K562 (cell line): Measurements from ENCODE around the gene SYDE1. TPM values are rescaled to one million over a fixed set of nuclear protein-coding genes. Genes with fewer than 3 reads are reported as not detected.

ENCODE experiments used
- ATAC-seq: fragments of 200-7000 bp; cut with Tn5 transposase; 3 replicates; pipeline ENCODE4 v1.9.1; 2020; ENCODE audit warnings: moderate library complexity
- BruUV-seq: library from RNA; stranded (reverse); fragments of 400-500 nt; replicated peaks from 2 replicates; lab custom pipeline; 2021; lab: Mats Ljungman, UMichigan
- CTCF ChIA-PET: fragments of 300-600 bp; formaldehyde crosslinking; extraction: SDS; loops from one replicate; lab custom pipeline; 2021; ENCODE audit warnings: low intra/inter-chr PET ratio; lab: Yijun Ruan, JAX
- POLR2A ChIA-PET: fragments of 300-600, 350-650 bp; sonication (Branson Sonifier 250); formaldehyde crosslinking; extraction: SDS; loops from one replicate; lab custom pipeline; 2021; ENCODE audit warnings: antibody characterized with exemption, inconsistent platforms; lab: Yijun Ruan, JAX
- DNase-seq, 4 experiments: peaks; one replicate each; pipeline versions ENCODE4 v3.0.0 to v3.0.0-alpha.2; 2011 to 2018; ENCODE audit warnings: low spot score in 3 of 4, mixed read lengths in 3 of 4; ENCODE audit errors: extremely low read depth in 1 of 4
- FAIRE-seq: peaks from 2 replicates; lab custom pipeline; 2011; peaks lifted over from hg19 to GRCh38; lab: Jason Lieb, UNC
- H2AFZ ChIP-seq: 2 replicates; pipeline ENCODE4 v1.6.0; 2011; ENCODE audit warnings: low read depth, low read length, control low read depth, inconsistent platforms
- H3K27ac ChIP-seq: fragments of 200-600 bp; 3 replicates; pipeline ENCODE4 v1.8.0; 2011; ENCODE audit warnings: low read depth, mild to moderate bottlenecking, control low read depth, inconsistent platforms, low read length, moderate library complexity, mixed read lengths; ENCODE audit errors: extremely low read depth
- H3K27me3 ChIP-seq, 2 experiments: fragments of 300-600 bp in 1 of 2; 2 replicates in 1 of 2; 3 replicates in 1 of 2; pipeline versions ENCODE4 v1.6.0 to v1.8.0; 2011; ENCODE audit warnings: inconsistent platforms in 2 of 2, low read length in 2 of 2, mild to moderate bottlenecking in 1 of 2, mixed read lengths in 1 of 2, moderate library complexity in 1 of 2; ENCODE audit not compliant: control insufficient read depth in 2 of 2, insufficient read depth in 2 of 2
- H3K36me3 ChIP-seq: fragments of 300-600 bp; 3 replicates; pipeline ENCODE4 v1.8.0; 2011; ENCODE audit warnings: mild to moderate bottlenecking, low read length, inconsistent platforms; ENCODE audit not compliant: control insufficient read depth, insufficient read depth
- H3K4me1 ChIP-seq, 2 experiments: fragments of 200-600 bp in 1 of 2; replicated peaks in 1 of 2; 2 replicates in 1 of 2; 3 replicates in 1 of 2; pipeline versions ENCODE4 v1.5.1 to v1.8.0; 2011; ENCODE audit warnings: inconsistent platforms in 2 of 2, low read length in 2 of 2, mild to moderate bottlenecking in 1 of 2, mixed read lengths in 1 of 2, moderate library complexity in 1 of 2; ENCODE audit not compliant: control insufficient read depth in 2 of 2, insufficient read depth in 2 of 2
- H3K4me2 ChIP-seq: 2 replicates; pipeline ENCODE4 v1.6.1; 2011; ENCODE audit warnings: low read length, control low read depth, inconsistent platforms, mixed read lengths; ENCODE audit not compliant: insufficient read depth
- H3K4me3 ChIP-seq: fragments of 200-600 bp; sonication (generic), shearing (Covaris generic); 2 replicates; pipeline ENCODE4 v1.5.1; 2016; ENCODE audit warnings: control low read depth, inconsistent platforms
- H3K79me2 ChIP-seq: fragments of 200-600 bp; 3 replicates; pipeline ENCODE4 v1.8.0; 2011; ENCODE audit warnings: low read length, inconsistent platforms; ENCODE audit not compliant: control insufficient read depth, insufficient read depth
- H3K9ac ChIP-seq, 2 experiments: 2 replicates each; pipeline versions ENCODE4 v1.6.0 to v1.6.1; 2011; ENCODE audit warnings: low read depth in 2 of 2, low read length in 2 of 2, control low read depth in 1 of 2, inconsistent platforms in 1 of 2, mild to moderate bottlenecking in 1 of 2, mixed read lengths in 1 of 2; ENCODE audit not compliant: insufficient read depth in 1 of 2
- H3K9me1 ChIP-seq: one replicate; pipeline ENCODE4 v1.6.0; 2011; ENCODE audit warnings: inconsistent platforms, mild to moderate bottlenecking, low read length, moderate library complexity; ENCODE audit not compliant: control insufficient read depth, insufficient read depth
- H3K9me3 ChIP-seq: replicated peaks from 2 replicates; pipeline ENCODE4 v1.5.1; 2011; ENCODE audit warnings: low read depth, low read length, inconsistent platforms; ENCODE audit not compliant: control insufficient read depth, insufficient read depth
- H4K20me1 ChIP-seq: replicated peaks from 2 replicates; pipeline ENCODE4 v1.6.1; 2011; ENCODE audit warnings: low read length, inconsistent platforms, mixed read lengths; ENCODE audit not compliant: control insufficient read depth, insufficient read depth
- ADNP ChIP-seq: fragments of 200-800 bp; sonication (Bioruptor generic); IDR thresholded peaks from 2 replicates; pipeline ENCODE4 v1.6.1; 2016; ENCODE audit warnings: missing genetic modification characterization, missing compliant biosample characterization
- ARID3B ChIP-seq: fragments of 250-450 bp; sonication (Bioruptor Pico); IDR thresholded peaks from 2 replicates; pipeline ENCODE4 v1.4.0; 2020; ENCODE audit warnings: borderline replicate concordance
- ASH1L ChIP-seq: fragments of 450-650 bp; IDR thresholded peaks from 2 replicates; pipeline ENCODE4 v1.6.1; 2018; ENCODE audit warnings: borderline replicate concordance, mild to moderate bottlenecking, low read depth; ENCODE audit not compliant: partially characterized antibody
- CREM ChIP-seq: IDR thresholded peaks from 2 replicates; pipeline ENCODE4 v1.6.1; 2014; ENCODE audit warnings: antibody characterized with exemption, low read depth
- HMG20B ChIP-seq: fragments of 250-450 bp; sonication (Bioruptor Pico); IDR thresholded peaks from 2 replicates; pipeline ENCODE4 v1.5.0; 2021; ENCODE audit warnings: mild to moderate bottlenecking
- KLF6 ChIP-seq: fragments of 250-450 bp; sonication (Bioruptor Pico); IDR thresholded peaks from 2 replicates; pipeline ENCODE4 v1.4.0; 2020; ENCODE audit warnings: mild to moderate bottlenecking, moderate library complexity, borderline replicate concordance
- MLX ChIP-seq, 2 experiments: fragments of 450-650 bp in 1 of 2; sonication (generic) in 1 of 2; formaldehyde crosslinking; conservative IDR thresholded peaks; 2 replicates each; pipeline versions ENCODE4 v1.4.0 to v1.8.1; 2020 to 2022; ENCODE audit warnings: mild to moderate bottlenecking in 1 of 2, missing genetic modification reagents in 1 of 2
- RFX7 ChIP-seq: fragments of 250-450 bp; sonication (Bioruptor Pico); IDR thresholded peaks from 2 replicates; pipeline ENCODE4 v1.5.1; 2021; ENCODE audit warnings: mild to moderate bottlenecking
- RHOXF2B ChIP-seq: fragments of 250-450 bp; sonication (Bioruptor Pico); conservative IDR thresholded peaks from 2 replicates; pipeline ENCODE4 v1.5.1; 2021
- SRSF1 ChIP-seq: fragments of 200-400 bp; formaldehyde crosslinking; IDR thresholded peaks from 2 replicates; pipeline ENCODE4 v1.6.1; 2017; ENCODE audit warnings: mild to moderate bottlenecking, low read depth, low read length, moderate library complexity
- TCFL5 ChIP-seq: fragments of 250-450 bp; sonication (Bioruptor Pico); conservative IDR thresholded peaks from 2 replicates; pipeline ENCODE4 v1.6.1; 2021; ENCODE audit warnings: mild to moderate bottlenecking, moderate library complexity, matching md5 sums
- TEAD2 ChIP-seq: fragments of 450-650 bp; IDR thresholded peaks from 2 replicates; pipeline ENCODE4 v1.6.1; 2016; ENCODE audit warnings: missing genetic modification characterization, control low read depth, missing compliant biosample characterization
- XRCC3 ChIP-seq: fragments of 450-650 bp; IDR thresholded peaks from 2 replicates; pipeline ENCODE4 v1.6.1; 2017; ENCODE audit warnings: mild to moderate bottlenecking, moderate library complexity
- ZNF12 ChIP-seq: sonication (generic); formaldehyde crosslinking; IDR thresholded peaks from 2 replicates; pipeline ENCODE4 v1.4.0; 2020; ENCODE audit warnings: mild to moderate bottlenecking, missing genetic modification reagents
- ZNF316 ChIP-seq: fragments of 450-650 bp; IDR thresholded peaks from 2 replicates; pipeline ENCODE4 v1.6.1; 2016
- ZNF57 ChIP-seq: fragments of 450-650 bp; formaldehyde crosslinking; IDR thresholded peaks from 2 replicates; pipeline ENCODE4 v1.4.0; 2020; ENCODE audit warnings: mild to moderate bottlenecking, moderate library complexity
- WGBS: fragments of 100-300 bp; shearing (Covaris generic); methylation state at CpG from one replicate; pipeline ENCODE4 v1.1.6; 2016; ENCODE audit warnings: low coverage, mixed read lengths; ENCODE audit not compliant: insufficient coverage; ENCODE audit errors: missing lambda C conversion rate; 5-methylcytosine and 5-hydroxymethylcytosine counted together
- in situ Hi-C: fragments of 300-500 bp; cut with MboI; formaldehyde crosslinking; loops from 4 replicates; pipeline ENCODE4 v1.15.0; 2018; ENCODE audit warnings: inconsistent platforms, mixed read lengths
- intact Hi-C: fragments of 100-400 bp; cut with micrococcal nuclease; formaldehyde crosslinking; loops from 2 replicates; pipeline ENCODE4 v1.14.2; 2022
- polyA plus RNA-seq, 8 experiments: library from polyadenylated mRNA; depleted of rRNA in 4 of 8; stranded (reverse) in 5 of 8; unstranded in 3 of 8; fragments of >200 nt; fragmentation: Nextera tagmentation in 2 of 8; fragmentation: Illumina TruSeq in 1 of 8; extraction: Ambion mirVana in 2 of 8; extraction: Trizol in 1 of 8; gene quantifications; 2 replicates each; pipeline versions ENCODE4 v1.2.1 to v1.2.3, GENCODE V29; 2011 to 2014; ENCODE audit warnings: inconsistent platforms in 1 of 8, missing spikeins in 1 of 8
- total RNA-seq, 7 experiments: library from RNA; depleted of rRNA in 6 of 7; stranded (reverse); fragments of >200 nt in 6 of 7; fragmentation: Illumina TruSeq in 2 of 7; extraction: Trizol in 2 of 7; gene quantifications; 2 replicates each; pipeline versions ENCODE4 v1.2.1 to v1.2.3, GENCODE V29; 2011 to 2021; ENCODE audit warnings: low replicate concordance in 1 of 7

Gene SYDE1
- total and polyA plus RNA-seq, 9 of the 15 experiments (the other 6 are each of a cell fraction or from before 2014, with no cell fraction given), result 0.04 TPM; not detected in 8

GRCh38 chr19:15105044-15105443, 2.2 kb upstream of the SYDE1 start:
- H3K9ac ChIP-seq, result no peak overlapping the region
- in situ Hi-C loops, result no loop called here
- no peaks in the 10 kb centered on the region for H3K79me2 ChIP-seq
- ChIA-PET CTCF (no interaction called here), POLR2A (no interaction called here)
- ATAC-seq (no peak), DNase-seq (no peak), FAIRE-seq (no peak)
- H2AFZ ChIP-seq, result no peak overlapping the region
- peaks cover 3% of the 10 kb centered on the region for H3K9me3 ChIP-seq
- intact Hi-C loops, result no loop called here
- TF ChIP-seq XRCC3, result no peak
- no peak for TF ChIP-seq SRSF1
- TF ChIP-seq TCFL5 (CRISPR knock-in tag), result no peak
- no peak for TF ChIP-seq RHOXF2B (CRISPR knock-in tag)
- TF ChIP-seq ADNP (tag), result no peak
- TF ChIP-seq CREM, result no peak
- no peak for TF ChIP-seq ARID3B (CRISPR knock-in tag)
- no peak for TF ChIP-seq TEAD2 (tag)
- no peak for TF ChIP-seq KLF6 (CRISPR knock-in tag)
- TF ChIP-seq ZNF316, result no peak
- no peak for TF ChIP-seq ZNF57 (CRISPR knock-in tag)
- TF ChIP-seq ZNF12 (CRISPR knock-in tag), result no peak
- TF ChIP-seq HMG20B (CRISPR knock-in tag), result no peak
- no peak for TF ChIP-seq ASH1L
- no peak for TF ChIP-seq MLX (CRISPR knock-in tag; conservative IDR thresholded peaks at IDR 0.05)
- no peak for TF ChIP-seq RFX7 (CRISPR knock-in tag)
- H3K4me1 ChIP-seq, result peaks cover 0 to 6% of the 10 kb centered on the region in 2 experiments; a peak in 2 of 5 replicates
- WGBS, result 2% methylated on average over 3 of the region's 3 CpGs
- H3K27me3 ChIP-seq, result peaks cover 7 to 33% of the 10 kb centered on the region in 2 experiments; a peak in 3 of 5 replicates
- no peaks in the 10 kb centered on the region for H3K9me1 ChIP-seq
- no peaks in the 10 kb centered on the region for H3K36me3 ChIP-seq
- BruUV-seq, result no TSS peak
- H3K27ac ChIP-seq, result no peak overlapping the region
- H3K4me3 ChIP-seq, result no peak overlapping the region
- no peak overlapping the region for H3K4me2 ChIP-seq
- H4K20me1 ChIP-seq, result no peaks in the 10 kb centered on the region
